ENCODE measurements around the gene ZNF710.

ZNF710 gene

DNA sequence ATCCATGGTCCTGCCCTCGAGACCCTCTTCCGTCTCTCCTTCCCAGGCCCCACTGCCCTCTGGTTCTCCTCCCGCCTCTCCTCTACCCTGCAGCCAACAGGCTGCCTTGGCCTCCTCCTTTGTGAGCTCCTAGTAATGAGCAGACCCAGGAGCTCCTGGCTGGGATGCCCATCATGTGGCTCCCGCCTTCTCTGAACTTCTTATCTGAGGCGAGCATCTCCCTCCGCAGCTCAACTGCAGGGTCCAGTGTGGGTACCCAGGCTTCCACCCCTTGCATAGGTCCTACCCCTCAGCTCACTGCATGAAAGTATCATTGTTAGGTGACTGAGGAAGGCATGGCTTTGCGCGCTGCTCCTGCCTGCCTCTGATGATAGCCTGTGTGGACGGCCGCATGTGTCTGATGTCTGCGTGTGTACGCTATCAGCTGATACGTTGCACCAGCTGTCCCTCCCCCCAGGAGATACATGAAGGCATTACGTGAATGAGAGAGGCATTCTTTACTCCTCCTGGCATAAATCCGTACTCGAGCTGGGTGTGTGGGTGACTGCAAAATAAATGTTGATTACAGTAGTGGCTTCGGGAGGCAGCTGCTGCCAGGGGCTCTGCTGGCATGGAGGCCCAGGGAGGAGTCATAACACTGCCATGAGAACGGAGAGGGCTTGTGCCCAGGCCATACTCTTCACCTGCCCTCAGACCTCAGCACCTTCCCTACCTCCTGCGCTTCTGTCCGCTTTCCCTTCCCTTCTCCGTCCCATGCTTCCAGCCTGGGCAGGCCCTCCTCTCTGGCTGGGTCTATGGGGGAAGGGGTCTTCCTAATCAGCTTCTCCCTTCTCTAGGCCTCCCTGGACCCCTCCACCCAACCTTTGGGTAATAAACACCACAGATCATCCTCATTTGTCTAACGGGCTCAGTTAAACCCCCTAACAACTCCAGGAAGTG is 48.8 kb downstream of the ZNF710 start:
- no peak for FAIRE-seq
- no peak for DNase-seq (ENCODE audit: insufficient read length, low spot score)

DNA sequence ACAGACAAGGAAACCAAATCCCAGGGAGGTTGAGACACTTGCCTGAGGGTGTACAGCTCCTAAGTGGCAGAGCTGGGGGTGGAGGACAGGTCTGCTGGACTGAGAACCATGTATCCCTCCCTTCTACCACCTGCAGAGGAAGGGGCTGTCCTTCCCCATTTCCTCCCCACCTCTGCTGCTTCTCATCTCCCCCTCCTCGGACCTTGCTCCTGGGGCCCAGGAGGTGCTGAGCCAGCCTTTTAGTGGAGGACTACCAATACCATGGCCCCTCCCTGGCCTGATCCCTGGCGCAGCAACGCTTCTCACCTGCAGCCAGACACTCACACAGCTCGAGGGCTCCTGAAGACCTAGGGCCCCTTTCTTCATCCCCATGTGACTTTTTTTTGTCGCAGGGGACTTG is 50.8 kb downstream of the ZNF710 start:
- FAIRE-seq: no peak
- TF ChIP-seq POLR2AphosphoS5 (IDR thresholded peaks at IDR 0.05; ENCODE audit: low read depth, low read length): no peak
- no peak for TF ChIP-seq PAX5 (IDR thresholded peaks at IDR 0.05; ENCODE audit: insufficient read depth, low read length, severe bottlenecking)
- TF ChIP-seq SPI1 (IDR thresholded peaks at IDR 0.05; ENCODE audit: low read depth, low read length): no peak
- no peak for TF ChIP-seq POU2F2 (IDR thresholded peaks at IDR 0.05; ENCODE audit: low read depth, low read length)
- TF ChIP-seq POLR2A (IDR thresholded peaks at IDR 0.05; ENCODE audit: low read depth, low read length): no peak
- TF ChIP-seq TAF1 (IDR thresholded peaks at IDR 0.05; ENCODE audit: low read depth, low read length): no peak

More for the DNA sequence above, 48.8 kb downstream of the ZNF710 start:
- no peak for TF ChIP-seq POLR2AphosphoS5 (IDR thresholded peaks at IDR 0.05; ENCODE audit: low read depth, low read length)
- TF ChIP-seq POU2F2 (IDR thresholded peaks at IDR 0.05; ENCODE audit: low read depth, low read length): no peak
- no peak for TF ChIP-seq POLR2A (IDR thresholded peaks at IDR 0.05; ENCODE audit: low read depth, low read length)
- no peak for TF ChIP-seq SPI1 (IDR thresholded peaks at IDR 0.05; ENCODE audit: low read depth, low read length)
- TF ChIP-seq PAX5 (IDR thresholded peaks at IDR 0.05; ENCODE audit: insufficient read depth, low read length, severe bottlenecking): no peak
- no peak for TF ChIP-seq TAF1 (IDR thresholded peaks at IDR 0.05; ENCODE audit: low read depth, low read length)

DNA sequence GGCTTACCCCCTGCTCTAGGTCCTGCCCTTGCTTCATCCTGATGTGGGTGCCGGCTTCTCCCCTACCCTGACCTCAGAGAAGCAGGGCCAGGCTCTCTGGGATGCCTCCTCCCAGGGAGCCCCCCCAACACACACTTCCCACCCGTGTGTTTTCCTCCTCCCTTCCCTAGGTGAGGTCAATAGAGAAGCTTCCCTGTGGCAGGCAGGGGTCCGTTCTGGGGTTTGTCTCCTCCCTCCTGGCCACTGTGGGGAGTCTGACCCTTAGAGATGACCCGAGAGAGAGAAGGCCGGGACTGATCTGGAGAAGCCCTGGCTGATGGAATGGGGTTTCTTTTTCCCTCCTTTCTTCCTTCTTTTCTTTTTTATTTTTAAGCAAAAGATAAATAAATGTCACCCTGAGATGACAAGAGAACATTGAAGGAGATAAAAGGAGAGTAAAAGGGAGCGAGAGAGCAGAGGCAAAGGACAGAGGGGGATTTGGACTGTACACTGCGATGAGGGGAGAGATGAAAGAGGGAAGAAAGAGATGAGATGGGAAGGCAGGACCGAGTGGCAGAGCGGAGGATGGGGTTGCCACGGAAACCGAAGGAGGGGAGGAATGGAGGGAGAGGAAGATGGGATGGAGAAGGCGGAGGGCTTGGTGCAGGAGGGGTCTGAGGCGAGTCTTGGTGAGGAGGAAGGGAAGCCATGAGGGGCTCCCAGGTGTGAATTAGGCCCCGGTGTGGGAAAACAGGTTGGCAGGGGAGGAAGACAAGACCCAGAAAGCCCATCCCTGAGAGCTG is 52.8 kb downstream of the ZNF710 start:
- FAIRE-seq: no peak
- no peak for DNase-seq (ENCODE audit: insufficient read length, low spot score)
- no peak for TF ChIP-seq TAF1 (IDR thresholded peaks at IDR 0.05; ENCODE audit: low read depth, low read length)
- TF ChIP-seq POLR2A (IDR thresholded peaks at IDR 0.05; ENCODE audit: low read depth, low read length): no peak
- no peak for TF ChIP-seq POU2F2 (IDR thresholded peaks at IDR 0.05; ENCODE audit: low read depth, low read length)
- TF ChIP-seq SPI1 (IDR thresholded peaks at IDR 0.05; ENCODE audit: low read depth, low read length): no peak
- TF ChIP-seq PAX5 (IDR thresholded peaks at IDR 0.05; ENCODE audit: insufficient read depth, low read length, severe bottlenecking): no peak
- TF ChIP-seq POLR2AphosphoS5 (IDR thresholded peaks at IDR 0.05; ENCODE audit: low read depth, low read length): no peak

More for the DNA sequence above, 50.8 kb downstream of the ZNF710 start:
- no peak for DNase-seq (ENCODE audit: insufficient read length, low spot score)

DNA sequence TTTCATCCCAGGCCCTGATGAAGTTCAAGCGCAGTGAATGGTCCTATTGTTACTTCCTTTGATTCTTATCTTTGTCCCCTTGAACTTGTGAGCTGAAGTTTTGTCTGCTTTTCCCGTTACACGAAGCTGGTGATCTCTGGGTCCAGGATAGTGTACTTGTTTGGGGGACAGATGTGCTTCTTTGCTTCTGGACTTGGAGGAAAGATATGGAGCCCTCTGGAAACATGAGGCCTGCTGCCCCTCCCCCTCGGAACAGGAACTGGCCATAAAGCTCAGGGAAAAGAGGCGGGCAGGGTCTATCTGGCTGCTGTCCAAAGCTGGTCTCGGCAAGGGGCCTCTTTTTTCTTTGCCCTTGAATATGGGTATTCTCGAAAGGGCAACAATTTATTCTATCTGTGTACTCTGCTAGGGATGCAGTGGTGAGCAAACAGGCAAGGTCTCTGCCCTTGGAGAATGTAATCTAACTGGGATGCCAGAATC is 53.5 kb downstream of the ZNF710 start:
- DNase-seq (ENCODE audit: insufficient read length, low spot score) (no peak), FAIRE-seq (no peak)
- TF ChIP-seq SPI1 (IDR thresholded peaks at IDR 0.05; ENCODE audit: low read depth, low read length) (no peak), POLR2AphosphoS5 (IDR thresholded peaks at IDR 0.05; ENCODE audit: low read depth, low read length) (no peak), POLR2A (IDR thresholded peaks at IDR 0.05; ENCODE audit: low read depth, low read length) (no peak), TAF1 (IDR thresholded peaks at IDR 0.05; ENCODE audit: low read depth, low read length) (no peak)

DNA sequence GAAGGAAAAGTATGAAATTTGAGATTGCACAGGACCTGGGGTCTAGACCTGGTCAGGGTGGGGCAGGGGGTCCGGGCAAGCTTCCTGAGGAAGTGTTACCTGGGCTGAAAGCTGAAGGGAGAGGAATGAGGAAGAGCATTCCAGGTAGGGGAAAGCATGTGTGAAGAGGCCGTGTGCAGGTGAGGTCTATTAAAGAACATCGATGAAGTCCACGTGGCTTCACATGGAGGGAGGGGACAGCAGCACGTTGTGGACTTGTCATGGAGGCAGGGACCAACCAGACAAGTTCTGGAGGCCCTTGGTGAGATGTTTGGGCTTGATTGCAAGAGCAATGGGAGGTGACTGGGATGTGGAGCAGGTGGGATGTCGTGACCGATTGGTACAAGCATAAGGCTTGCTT is 54.1 kb downstream of the ZNF710 start:
- TF ChIP-seq TAF1 (IDR thresholded peaks at IDR 0.05; ENCODE audit: low read depth, low read length) (no peak), PAX5 (IDR thresholded peaks at IDR 0.05; ENCODE audit: insufficient read depth, low read length, severe bottlenecking) (no peak), POU2F2 (IDR thresholded peaks at IDR 0.05; ENCODE audit: low read depth, low read length) (no peak), POLR2AphosphoS5 (IDR thresholded peaks at IDR 0.05; ENCODE audit: low read depth, low read length) (no peak), SPI1 (IDR thresholded peaks at IDR 0.05; ENCODE audit: low read depth, low read length) (no peak), POLR2A (IDR thresholded peaks at IDR 0.05; ENCODE audit: low read depth, low read length) (no peak)
- FAIRE-seq (no peak), DNase-seq (ENCODE audit: insufficient read length, low spot score) (no peak)

DNA sequence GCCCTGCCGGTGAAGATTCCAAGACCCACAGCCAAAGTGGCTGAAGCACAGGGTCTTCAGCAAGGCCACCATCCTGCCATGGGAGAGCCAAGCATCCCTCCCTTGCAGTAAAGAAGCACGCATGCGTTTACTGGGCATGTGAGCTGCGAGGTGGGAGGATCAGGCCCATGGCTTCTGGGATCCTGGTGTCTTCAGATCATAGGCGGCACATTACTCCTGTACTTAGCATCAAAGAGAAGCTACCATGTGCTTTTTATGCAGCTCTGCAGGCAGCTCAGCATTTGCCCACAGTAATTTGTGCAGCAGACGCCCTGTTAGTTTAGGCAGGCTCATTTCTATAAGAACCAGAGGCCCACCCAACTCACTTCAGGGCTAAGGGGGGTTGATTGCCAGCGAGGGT is 55.4 kb downstream of the ZNF710 start:
- FAIRE-seq (no peak), DNase-seq (ENCODE audit: insufficient read length, low spot score) (no peak)
- TF ChIP-seq TAF1 (IDR thresholded peaks at IDR 0.05; ENCODE audit: low read depth, low read length) (no peak), SPI1 (IDR thresholded peaks at IDR 0.05; ENCODE audit: low read depth, low read length) (no peak), POLR2AphosphoS5 (IDR thresholded peaks at IDR 0.05; ENCODE audit: low read depth, low read length) (no peak), PAX5 (IDR thresholded peaks at IDR 0.05; ENCODE audit: insufficient read depth, low read length, severe bottlenecking) (no peak), POLR2A (IDR thresholded peaks at IDR 0.05; ENCODE audit: low read depth, low read length) (no peak), POU2F2 (IDR thresholded peaks at IDR 0.05; ENCODE audit: low read depth, low read length) (no peak)

DNA sequence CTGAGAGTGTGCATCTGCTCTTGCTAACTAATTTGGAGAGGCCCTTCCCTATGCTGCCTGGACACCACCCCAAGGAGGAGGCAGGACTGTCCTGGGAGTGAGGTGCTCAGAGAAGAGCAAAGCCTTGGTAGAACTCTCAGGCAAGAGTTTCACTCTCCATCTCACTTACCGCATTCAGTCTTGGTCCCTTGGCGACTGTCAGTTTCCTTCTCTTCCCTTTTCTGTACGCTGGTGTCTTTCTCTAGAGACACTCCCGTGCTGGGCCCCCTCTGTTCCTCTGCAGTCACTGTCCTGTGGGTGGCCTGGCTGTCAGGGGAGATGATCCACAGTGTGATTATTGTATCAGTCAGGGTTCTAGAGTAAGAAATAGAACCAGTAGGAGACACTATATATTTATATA is 57.2 kb downstream of the ZNF710 start:
- FAIRE-seq (peak; percentile 89), DNase-seq (ENCODE audit: insufficient read length, low spot score) (no peak)
- no peak for TF ChIP-seq TAF1 (IDR thresholded peaks at IDR 0.05; ENCODE audit: low read depth, low read length)
- no peak for TF ChIP-seq POLR2AphosphoS5 (IDR thresholded peaks at IDR 0.05; ENCODE audit: low read depth, low read length)
- TF ChIP-seq POU2F2 (IDR thresholded peaks at IDR 0.05; ENCODE audit: low read depth, low read length): no peak
- no peak for TF ChIP-seq PAX5 (IDR thresholded peaks at IDR 0.05; ENCODE audit: insufficient read depth, low read length, severe bottlenecking)
- peak; percentile 61 for TF ChIP-seq SPI1 (IDR thresholded peaks at IDR 0.05; ENCODE audit: low read depth, low read length)
- TF ChIP-seq POLR2A (IDR thresholded peaks at IDR 0.05; ENCODE audit: low read depth, low read length): no peak

DNA sequence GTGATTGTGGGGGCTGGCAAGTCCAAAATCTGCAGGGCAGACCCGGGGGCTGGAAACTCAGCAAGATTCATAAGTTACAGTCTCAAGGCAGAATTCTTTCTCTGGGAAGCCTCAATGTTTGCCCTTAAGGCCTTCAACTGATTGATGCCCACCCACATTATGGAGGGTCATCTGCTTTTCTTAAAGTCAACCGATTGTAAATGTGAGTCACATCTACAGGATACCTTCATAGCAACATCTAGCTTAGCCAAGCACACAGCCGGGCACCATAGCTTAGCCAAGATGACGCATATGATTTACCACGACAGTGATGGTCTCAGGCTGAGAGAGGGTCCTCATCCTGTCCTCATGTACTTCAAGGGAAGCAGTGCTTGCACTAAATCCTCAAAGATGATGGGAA is 57.7 kb downstream of the ZNF710 start:
- TF ChIP-seq SPI1 (IDR thresholded peaks at IDR 0.05; ENCODE audit: low read depth, low read length) (no peak), TAF1 (IDR thresholded peaks at IDR 0.05; ENCODE audit: low read depth, low read length) (no peak), POLR2A (IDR thresholded peaks at IDR 0.05; ENCODE audit: low read depth, low read length) (no peak), POU2F2 (IDR thresholded peaks at IDR 0.05; ENCODE audit: low read depth, low read length) (no peak), POLR2AphosphoS5 (IDR thresholded peaks at IDR 0.05; ENCODE audit: low read depth, low read length) (no peak), PAX5 (IDR thresholded peaks at IDR 0.05; ENCODE audit: insufficient read depth, low read length, severe bottlenecking) (no peak)
- DNase-seq (ENCODE audit: insufficient read length, low spot score) (no peak), FAIRE-seq (peak; percentile 33)
